Measurements from ENCODE around the gene SSX4B.
"Not testable (repeated sequence)": the region's sequence is repeated elsewhere in the genome, so short reads cannot be mapped to it uniquely, and the experiment has no call there.

Gene SSX4B

DNA sequence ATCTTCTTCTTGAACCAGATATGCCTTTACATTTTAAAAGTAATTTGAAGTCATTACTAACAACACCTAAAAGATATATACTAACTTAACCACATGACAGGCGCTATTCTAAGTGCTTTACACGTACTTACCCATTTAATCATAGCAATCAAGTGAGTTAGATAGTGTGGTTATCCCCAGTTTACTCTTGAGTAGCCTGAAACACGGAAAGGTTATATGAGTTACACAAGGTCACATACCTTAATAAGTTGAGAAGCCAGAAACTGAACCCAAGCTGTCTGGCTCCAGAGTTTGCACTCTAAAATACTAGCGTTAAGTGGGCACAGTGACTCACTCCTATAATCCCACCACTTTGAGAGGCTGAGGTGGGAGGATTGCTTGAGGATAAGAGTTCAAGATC lies 18.4 kb upstream of the SSX4B start:
- not testable (repeated sequence) for H3K9me3 ChIP-seq (ENCODE audit: control insufficient read depth in 5 of 5, low read length in 5 of 5); H3K27ac ChIP-seq (ENCODE audit: low read depth, low read length); H3K4me1 ChIP-seq (ENCODE audit: control insufficient read depth in 5 of 5, insufficient read depth in 5 of 5, low read length in 5 of 5); H3K36me3 ChIP-seq (ENCODE audit: control insufficient read depth in 5 of 5, insufficient read depth in 5 of 5, low read length in 5 of 5); H3K4me3 ChIP-seq (ENCODE audit: low read depth in 1 of 5, low read length in 5 of 5); H3K9ac ChIP-seq (ENCODE audit: low read length in 5 of 5)
- H3K27me3 ChIP-seq (ENCODE audit: control insufficient read depth in 5 of 5, insufficient read depth in 4 of 5, low read length in 5 of 5), result peaks cover 0 to 13% (median 7%) of the 10 kb centered on the region in 5 donors

DNA sequence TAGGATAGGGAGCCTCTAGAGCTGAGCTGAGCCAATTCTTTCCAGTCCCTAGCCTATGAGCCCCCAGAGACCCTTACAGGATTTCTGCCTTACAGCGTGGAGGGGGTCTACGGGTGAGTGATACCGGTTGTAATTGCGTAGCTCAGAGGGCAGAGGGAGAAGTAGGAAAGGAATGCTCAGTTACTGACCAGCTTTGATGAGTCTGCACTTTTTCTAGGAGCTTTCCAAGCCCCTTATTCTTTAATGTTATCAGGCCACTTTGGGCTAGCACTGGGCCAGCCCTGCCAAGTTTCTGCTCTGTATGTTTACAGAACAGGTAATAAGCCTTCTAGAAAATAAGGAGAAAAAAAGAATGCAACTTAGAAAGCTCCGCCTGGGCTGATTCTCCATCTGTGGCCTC lies 17.8 kb upstream of the SSX4B start:
- not testable (repeated sequence) for H3K4me3 ChIP-seq (ENCODE audit: low read depth in 1 of 5, low read length in 5 of 5); H3K36me3 ChIP-seq (ENCODE audit: control insufficient read depth in 5 of 5, insufficient read depth in 5 of 5, low read length in 5 of 5); H3K9ac ChIP-seq (ENCODE audit: low read length in 5 of 5); H3K27ac ChIP-seq (ENCODE audit: low read depth, low read length); H3K9me3 ChIP-seq (ENCODE audit: control insufficient read depth in 5 of 5, low read length in 5 of 5); H3K4me1 ChIP-seq (ENCODE audit: control insufficient read depth in 5 of 5, insufficient read depth in 5 of 5, low read length in 5 of 5)
- peaks cover 0 to 13% (median 7%) of the 10 kb centered on the region in 5 donors for H3K27me3 ChIP-seq (ENCODE audit: control insufficient read depth in 5 of 5, insufficient read depth in 4 of 5, low read length in 5 of 5)

DNA sequence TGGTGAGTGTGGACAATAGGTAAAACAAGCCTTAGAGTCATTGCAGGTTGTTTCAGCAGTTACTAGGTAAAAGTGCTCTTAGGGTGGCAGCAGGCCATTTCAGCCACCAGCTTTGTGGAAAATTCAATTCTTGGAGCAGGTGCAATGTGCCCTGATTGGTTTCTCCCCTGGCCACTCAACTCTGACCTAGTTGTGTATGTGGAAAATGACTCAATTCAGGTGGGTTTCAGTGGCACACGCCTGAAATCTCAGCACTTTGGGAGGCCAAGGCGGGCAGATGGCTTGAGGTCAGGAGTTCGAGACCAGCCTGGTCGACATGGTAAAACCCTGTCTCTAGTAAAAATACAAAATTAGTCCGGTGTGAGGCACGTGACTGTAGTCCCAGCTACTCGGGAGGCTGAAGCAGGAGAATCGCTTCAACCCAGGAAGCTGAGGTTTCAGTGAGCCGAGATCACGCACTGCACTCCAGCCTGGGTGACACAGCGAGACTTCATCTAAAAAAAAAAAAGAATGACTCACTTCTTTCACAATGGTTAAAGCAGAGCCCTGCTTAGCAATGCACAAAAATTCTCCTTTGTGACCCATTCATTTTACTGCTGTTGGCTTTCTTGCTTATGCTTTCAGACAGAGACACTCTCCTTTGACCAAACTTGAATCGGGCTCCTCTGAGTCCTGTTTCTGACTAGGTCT lies 15.4 kb upstream of the SSX4B start:
- H3K27ac ChIP-seq (ENCODE audit: low read depth, low read length); H3K4me1 ChIP-seq (ENCODE audit: control insufficient read depth in 5 of 5, insufficient read depth in 5 of 5, low read length in 5 of 5); H3K9ac ChIP-seq (ENCODE audit: low read length in 5 of 5); H3K27me3 ChIP-seq (ENCODE audit: control insufficient read depth in 5 of 5, insufficient read depth in 4 of 5, low read length in 5 of 5); H3K4me3 ChIP-seq (ENCODE audit: low read depth in 1 of 5, low read length in 5 of 5); H3K9me3 ChIP-seq (ENCODE audit: control insufficient read depth in 5 of 5, low read length in 5 of 5); H3K36me3 ChIP-seq (ENCODE audit: control insufficient read depth in 5 of 5, insufficient read depth in 5 of 5, low read length in 5 of 5): not testable (repeated sequence)

GRCh38 chrX:48397825-48398224 lies 13.9 kb downstream of the SSX4B start:
- not testable (repeated sequence) for H3K4me3 ChIP-seq (ENCODE audit: low read depth in 1 of 5, low read length in 5 of 5); H3K4me1 ChIP-seq (ENCODE audit: control insufficient read depth in 5 of 5, insufficient read depth in 5 of 5, low read length in 5 of 5); H3K27ac ChIP-seq (ENCODE audit: low read depth, low read length); H3K9ac ChIP-seq (ENCODE audit: low read length in 5 of 5); H3K27me3 ChIP-seq (ENCODE audit: control insufficient read depth in 5 of 5, insufficient read depth in 4 of 5, low read length in 5 of 5); H3K9me3 ChIP-seq (ENCODE audit: control insufficient read depth in 5 of 5, low read length in 5 of 5); H3K36me3 ChIP-seq (ENCODE audit: control insufficient read depth in 5 of 5, insufficient read depth in 5 of 5, low read length in 5 of 5)

DNA sequence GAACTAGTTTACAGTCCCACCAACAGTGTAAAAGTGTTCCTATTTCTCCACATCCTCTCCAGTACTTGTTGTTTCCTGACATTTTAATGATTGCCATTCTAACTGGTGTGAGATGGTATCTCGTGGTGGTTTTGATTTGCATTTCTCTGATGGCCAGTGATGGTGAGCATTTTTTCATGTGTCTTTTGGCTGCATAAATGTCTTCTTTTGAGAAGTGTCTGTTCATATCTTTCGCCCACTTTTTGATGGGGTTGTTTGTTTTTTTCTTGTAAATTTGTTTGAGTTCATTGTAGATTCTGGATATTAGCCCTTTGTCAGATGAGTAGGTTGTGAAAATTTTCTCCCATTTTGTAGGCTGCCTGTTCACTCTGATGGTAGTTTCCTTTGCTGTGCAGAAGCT lies 14.8 kb downstream of the SSX4B start:
- not testable (repeated sequence) for H3K9ac ChIP-seq (ENCODE audit: low read length in 5 of 5); H3K4me3 ChIP-seq (ENCODE audit: low read depth in 1 of 5, low read length in 5 of 5); H3K27ac ChIP-seq (ENCODE audit: low read depth, low read length); H3K9me3 ChIP-seq (ENCODE audit: control insufficient read depth in 5 of 5, low read length in 5 of 5); H3K36me3 ChIP-seq (ENCODE audit: control insufficient read depth in 5 of 5, insufficient read depth in 5 of 5, low read length in 5 of 5); H3K27me3 ChIP-seq (ENCODE audit: control insufficient read depth in 5 of 5, insufficient read depth in 4 of 5, low read length in 5 of 5); H3K4me1 ChIP-seq (ENCODE audit: control insufficient read depth in 5 of 5, insufficient read depth in 5 of 5, low read length in 5 of 5)

DNA sequence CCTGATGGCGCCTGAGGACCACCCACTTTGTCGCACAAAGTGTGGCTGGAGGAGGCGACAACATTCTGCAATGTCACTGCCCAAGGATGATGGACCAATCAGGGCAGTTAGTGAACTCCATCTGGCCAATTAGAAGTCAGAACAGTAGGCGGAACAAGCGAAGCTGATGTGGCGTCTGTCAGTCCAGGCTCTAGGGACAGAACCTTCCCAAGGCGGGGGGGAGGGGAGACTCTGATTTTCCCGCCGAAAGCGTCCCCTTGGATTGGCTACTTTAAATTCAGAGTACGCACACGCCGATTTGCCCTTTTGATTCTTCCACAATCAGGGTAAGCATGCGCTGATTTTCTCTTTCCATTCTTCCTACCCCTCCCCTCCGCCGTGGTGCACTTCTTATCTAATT lies 28.5 kb downstream of the SSX4B start, which contains the start of gene SSX4:
Gene SSX4 (plus strand): TSS at position 301 of the 400 bp plus-strand sequence. CDS start 515 bp downstream, outside the sequence.
- H3K9ac ChIP-seq (ENCODE audit: low read length in 5 of 5); H3K27me3 ChIP-seq (ENCODE audit: control insufficient read depth in 5 of 5, insufficient read depth in 4 of 5, low read length in 5 of 5); H3K4me1 ChIP-seq (ENCODE audit: control insufficient read depth in 5 of 5, insufficient read depth in 5 of 5, low read length in 5 of 5); H3K4me3 ChIP-seq (ENCODE audit: low read depth in 1 of 5, low read length in 5 of 5); H3K36me3 ChIP-seq (ENCODE audit: control insufficient read depth in 5 of 5, insufficient read depth in 5 of 5, low read length in 5 of 5); H3K9me3 ChIP-seq (ENCODE audit: control insufficient read depth in 5 of 5, low read length in 5 of 5); H3K27ac ChIP-seq (ENCODE audit: low read depth, low read length): not testable (repeated sequence)

- H3K4me1 ChIP-seq (ENCODE audit: control insufficient read depth in 5 of 5, insufficient read depth in 5 of 5, low read length in 5 of 5); H3K27ac ChIP-seq (ENCODE audit: low read depth, low read length); H3K9ac ChIP-seq (ENCODE audit: low read length in 5 of 5); H3K9me3 ChIP-seq (ENCODE audit: control insufficient read depth in 5 of 5, low read length in 5 of 5); H3K4me3 ChIP-seq (ENCODE audit: low read depth in 1 of 5, low read length in 5 of 5); H3K27me3 ChIP-seq (ENCODE audit: control insufficient read depth in 5 of 5, insufficient read depth in 4 of 5, low read length in 5 of 5); H3K36me3 ChIP-seq (ENCODE audit: control insufficient read depth in 5 of 5, insufficient read depth in 5 of 5, low read length in 5 of 5): not testable (repeated sequence)
Observed at GRCh38 chrX:48370408-48370807, 41.4 kb downstream of the SSX4B start.

DNA sequence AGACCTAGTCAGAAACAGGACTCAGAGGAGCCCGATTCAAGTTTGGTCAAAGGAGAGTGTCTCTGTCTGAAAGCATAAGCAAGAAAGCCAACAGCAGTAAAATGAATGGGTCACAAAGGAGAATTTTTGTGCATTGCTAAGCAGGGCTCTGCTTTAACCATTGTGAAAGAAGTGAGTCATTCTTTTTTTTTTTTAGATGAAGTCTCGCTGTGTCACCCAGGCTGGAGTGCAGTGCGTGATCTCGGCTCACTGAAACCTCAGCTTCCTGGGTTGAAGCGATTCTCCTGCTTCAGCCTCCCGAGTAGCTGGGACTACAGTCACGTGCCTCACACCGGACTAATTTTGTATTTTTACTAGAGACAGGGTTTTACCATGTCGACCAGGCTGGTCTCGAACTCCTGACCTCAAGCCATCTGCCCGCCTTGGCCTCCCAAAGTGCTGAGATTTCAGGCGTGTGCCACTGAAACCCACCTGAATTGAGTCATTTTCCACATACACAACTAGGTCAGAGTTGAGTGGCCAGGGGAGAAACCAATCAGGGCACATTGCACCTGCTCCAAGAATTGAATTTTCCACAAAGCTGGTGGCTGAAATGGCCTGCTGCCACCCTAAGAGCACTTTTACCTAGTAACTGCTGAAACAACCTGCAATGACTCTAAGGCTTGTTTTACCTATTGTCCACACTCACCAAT lies 43.9 kb downstream of the SSX4B start:
- not testable (repeated sequence) for H3K27me3 ChIP-seq (ENCODE audit: control insufficient read depth in 5 of 5, insufficient read depth in 4 of 5, low read length in 5 of 5); H3K4me3 ChIP-seq (ENCODE audit: low read depth in 1 of 5, low read length in 5 of 5); H3K9ac ChIP-seq (ENCODE audit: low read length in 5 of 5); H3K36me3 ChIP-seq (ENCODE audit: control insufficient read depth in 5 of 5, insufficient read depth in 5 of 5, low read length in 5 of 5); H3K27ac ChIP-seq (ENCODE audit: low read depth, low read length); H3K4me1 ChIP-seq (ENCODE audit: control insufficient read depth in 5 of 5, insufficient read depth in 5 of 5, low read length in 5 of 5); H3K9me3 ChIP-seq (ENCODE audit: control insufficient read depth in 5 of 5, low read length in 5 of 5)

- H3K4me1 ChIP-seq (ENCODE audit: control insufficient read depth in 5 of 5, insufficient read depth in 5 of 5, low read length in 5 of 5); H3K9ac ChIP-seq (ENCODE audit: low read length in 5 of 5); H3K36me3 ChIP-seq (ENCODE audit: control insufficient read depth in 5 of 5, insufficient read depth in 5 of 5, low read length in 5 of 5); H3K27ac ChIP-seq (ENCODE audit: low read depth, low read length); H3K27me3 ChIP-seq (ENCODE audit: control insufficient read depth in 5 of 5, insufficient read depth in 4 of 5, low read length in 5 of 5); H3K9me3 ChIP-seq (ENCODE audit: control insufficient read depth in 5 of 5, low read length in 5 of 5); H3K4me3 ChIP-seq (ENCODE audit: low read depth in 1 of 5, low read length in 5 of 5): not testable (repeated sequence)
Observed at GRCh38 chrX:48359281-48359680, 52.5 kb downstream of the SSX4B start.

DNA sequence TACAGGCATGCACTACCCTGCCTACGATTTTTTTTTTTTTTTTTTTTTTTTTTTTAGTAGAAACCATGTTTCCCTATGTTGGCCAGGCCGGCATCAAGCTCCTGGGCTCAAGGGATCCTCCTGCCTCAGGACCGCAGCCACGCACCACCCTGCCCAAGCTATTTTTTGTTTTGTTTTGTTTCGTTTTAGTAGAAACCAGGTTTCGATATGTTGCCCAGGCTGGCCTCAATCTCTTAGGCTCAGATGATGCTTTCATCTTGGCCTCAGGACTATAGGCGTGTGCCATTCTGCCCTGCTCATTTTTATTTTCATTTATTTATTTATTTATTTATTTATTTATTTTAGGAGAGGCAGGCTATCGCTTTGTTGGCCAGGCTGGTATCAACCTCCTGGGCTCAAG lies 54.1 kb downstream of the SSX4B start:
- H3K27ac ChIP-seq (ENCODE audit: low read depth, low read length), result no peak overlapping the region
- no peak overlapping the region for H3K9ac ChIP-seq (ENCODE audit: low read length in 5 of 5)
- H3K4me3 ChIP-seq (ENCODE audit: low read depth in 1 of 5, low read length in 5 of 5), result no peak overlapping the region
- H3K9me3 ChIP-seq (ENCODE audit: control insufficient read depth in 5 of 5, low read length in 5 of 5), result no peaks in the 10 kb centered on the region
- H3K27me3 ChIP-seq (ENCODE audit: control insufficient read depth in 5 of 5, insufficient read depth in 4 of 5, low read length in 5 of 5), result no peaks in the 10 kb centered on the region
- no peaks in the 10 kb centered on the region for H3K36me3 ChIP-seq (ENCODE audit: control insufficient read depth in 5 of 5, insufficient read depth in 5 of 5, low read length in 5 of 5)
- no peaks in the 10 kb centered on the region for H3K4me1 ChIP-seq (ENCODE audit: control insufficient read depth in 5 of 5, insufficient read depth in 5 of 5, low read length in 5 of 5)
